T-helper 2 cell treated with Interferon-gamma antibody and Interleukin-4, amounts not matched to agents 100 ng/mL and 5 ng/mL, for 36 hours (primary cell): Measurements from ENCODE around the gene SLC25A26. TPM values are rescaled to one million over a fixed set of nuclear protein-coding genes. Genes with fewer than 3 reads are reported as not detected.

Experiments
- intact Hi-C: fragments of 100-400 bp; cut with micrococcal nuclease; formaldehyde crosslinking; loops from one replicate; pipeline ENCODE4 v1.15.1; 2023
- total RNA-seq: library from RNA; stranded (reverse); gene quantifications from 2 replicates; pipeline ENCODE4 v1.2.3, GENCODE V29; 2022

SLC25A26 gene
- total RNA-seq, result 11.1 and 11.7 TPM in 2 replicates

DNA sequence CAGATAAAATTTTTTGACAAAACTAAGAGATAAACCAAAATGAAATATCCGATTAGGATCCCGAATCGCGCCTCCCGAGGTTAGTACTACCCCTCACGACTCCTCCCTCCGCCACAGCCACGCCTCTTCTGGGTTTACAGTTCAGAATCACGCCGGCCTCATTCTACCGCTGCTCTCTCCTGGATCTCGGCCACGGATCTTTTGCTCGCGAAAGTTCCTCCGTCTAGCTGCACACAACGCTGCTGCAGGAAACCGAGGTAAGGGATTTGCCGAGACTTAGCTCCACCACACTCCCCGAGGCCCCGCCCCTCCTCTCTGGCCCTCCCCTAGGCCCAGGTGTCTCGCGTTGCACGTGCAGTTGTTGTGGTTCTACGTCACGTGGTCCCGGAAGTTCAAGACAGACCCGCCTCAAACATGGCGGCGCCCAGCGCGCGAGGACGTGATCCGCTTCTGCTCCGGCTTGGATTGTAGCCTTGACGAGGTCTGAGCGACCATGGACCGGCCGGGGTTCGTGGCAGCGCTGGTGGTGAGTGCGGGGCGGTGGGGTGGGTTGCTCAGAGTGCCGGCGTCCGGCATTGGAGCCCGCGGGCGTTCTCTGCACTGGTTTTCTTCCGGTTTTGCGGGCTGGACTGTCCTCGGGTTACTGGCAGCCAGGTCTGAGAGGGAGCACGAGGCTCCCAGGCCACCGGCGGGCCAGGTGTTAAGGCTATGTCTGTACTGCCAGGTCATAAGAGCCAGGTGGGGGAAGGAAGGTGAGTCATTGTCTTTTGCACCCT, at the start of gene SLC25A26:
TSS of gene SLC25A26 (plus strand) at position 400 of the 776 bp plus-strand sequence. CDS start at position 494, 94 bp downstream.
- intact Hi-C loops, result loop anchor here (1.0 to 10.0 kb wide), 5 partner anchors 186 to 1435 kb away; partner anchors contain the start of genes KBTBD8, LRIG1 and MAGI1

DNA sequence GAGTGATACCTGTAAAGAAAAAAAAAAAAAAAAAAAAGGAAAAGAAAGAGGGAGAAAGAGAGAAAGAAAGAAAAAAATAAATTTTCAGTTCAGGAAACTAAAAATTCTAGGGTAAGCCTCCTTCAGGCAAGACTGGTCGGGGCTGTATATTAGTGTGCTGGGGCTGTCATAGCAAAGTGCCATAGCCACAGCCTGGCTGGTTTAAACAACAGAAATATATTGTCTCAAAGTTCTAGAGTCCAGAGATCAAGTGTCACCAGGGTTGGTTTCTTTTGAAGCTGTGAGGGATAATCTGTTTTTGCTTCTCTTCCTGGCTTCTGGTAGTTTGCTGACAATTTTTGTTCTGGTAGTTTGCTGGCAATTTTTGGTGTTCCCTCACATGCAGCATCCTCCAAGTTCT, 48.4 kb upstream of the SLC25A26 start:
- intact Hi-C loops, result no loop called here

GRCh38 chr3:66177026-66177425, 43.8 kb upstream of the SLC25A26 start:
- intact Hi-C loops, result no loop called here

DNA sequence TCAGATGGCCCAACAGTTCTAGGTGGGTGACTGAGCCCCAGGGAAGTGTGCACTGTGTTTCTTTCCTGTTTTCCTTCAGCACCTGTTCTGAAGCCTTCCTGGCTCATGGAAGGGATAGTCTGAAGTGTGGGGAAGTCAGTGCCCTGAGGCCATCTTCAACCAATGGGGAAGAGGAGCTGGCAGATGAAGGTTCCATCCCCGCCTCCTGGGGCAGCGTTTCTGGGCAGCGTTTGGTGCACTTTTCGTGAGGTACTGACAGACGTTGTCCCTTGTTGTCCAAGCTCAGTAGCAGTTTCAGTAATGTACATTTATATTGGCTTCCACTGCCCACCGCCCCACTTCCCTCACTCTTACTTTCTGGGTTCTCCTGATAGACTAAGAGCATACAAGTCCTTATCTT, 42.6 kb upstream of the SLC25A26 start:
- intact Hi-C loops, result no loop called here

DNA sequence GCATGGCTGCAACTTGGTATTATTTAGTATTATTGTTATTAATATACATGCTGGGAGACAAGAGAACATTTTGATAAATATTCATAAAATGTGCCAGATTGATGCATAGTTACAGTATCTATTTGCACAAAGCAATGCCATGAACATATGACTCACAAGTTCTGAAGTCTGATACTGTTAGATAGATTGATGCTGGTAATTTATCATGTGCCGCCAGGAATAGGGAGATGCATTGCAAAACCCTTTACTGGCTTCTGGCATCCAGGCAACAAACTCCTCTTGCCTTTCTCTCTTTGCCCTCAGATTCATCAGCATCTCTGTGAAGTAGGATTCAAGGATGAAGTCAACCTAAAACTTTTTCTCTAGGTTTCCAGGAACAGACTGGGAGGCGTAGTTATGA, 41.0 kb upstream of the SLC25A26 start:
- intact Hi-C loops, result no loop called here

DNA sequence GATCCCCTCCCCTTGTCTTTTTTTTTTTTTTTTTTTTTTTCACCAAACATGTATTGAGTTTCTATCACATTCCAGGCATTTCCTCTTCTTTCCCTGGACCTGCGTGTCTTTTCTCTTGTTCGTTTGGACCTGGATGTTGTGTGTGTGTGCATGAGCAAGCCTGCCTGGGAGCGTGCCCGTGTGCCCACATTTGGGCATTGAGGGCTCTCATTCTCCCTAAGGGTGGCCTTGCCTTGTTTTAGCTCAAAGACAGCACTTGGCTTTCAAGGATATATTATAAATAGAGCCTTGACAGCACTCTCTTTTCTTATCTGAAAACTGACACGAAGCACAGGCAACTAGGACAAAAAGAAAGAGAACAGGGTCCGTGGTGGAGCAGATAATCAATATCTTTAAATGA, 39.0 kb upstream of the SLC25A26 start:
- intact Hi-C loops, result no loop called here

GRCh38 chr3:66182246-66182645, 38.6 kb upstream of the SLC25A26 start:
- intact Hi-C loops, result no loop called here

DNA sequence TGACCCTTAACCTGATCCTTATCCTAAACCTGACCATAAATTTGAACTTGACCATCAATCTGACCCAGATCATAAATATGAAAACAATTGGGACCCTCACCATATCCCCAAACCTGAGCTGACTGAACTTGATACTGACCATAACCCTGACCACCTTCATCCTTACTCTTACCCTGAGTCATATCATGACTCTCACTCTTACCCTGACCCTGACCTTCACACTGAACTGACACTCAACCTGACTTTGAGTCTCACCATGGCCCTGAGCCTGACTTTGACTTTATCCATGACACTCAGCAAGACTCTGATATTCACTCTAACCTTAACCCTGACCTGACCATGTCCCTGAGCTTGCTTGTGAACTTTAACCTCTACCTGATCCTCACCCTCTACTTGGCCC, 34.3 kb upstream of the SLC25A26 start:
- intact Hi-C loops, result no loop called here

DNA sequence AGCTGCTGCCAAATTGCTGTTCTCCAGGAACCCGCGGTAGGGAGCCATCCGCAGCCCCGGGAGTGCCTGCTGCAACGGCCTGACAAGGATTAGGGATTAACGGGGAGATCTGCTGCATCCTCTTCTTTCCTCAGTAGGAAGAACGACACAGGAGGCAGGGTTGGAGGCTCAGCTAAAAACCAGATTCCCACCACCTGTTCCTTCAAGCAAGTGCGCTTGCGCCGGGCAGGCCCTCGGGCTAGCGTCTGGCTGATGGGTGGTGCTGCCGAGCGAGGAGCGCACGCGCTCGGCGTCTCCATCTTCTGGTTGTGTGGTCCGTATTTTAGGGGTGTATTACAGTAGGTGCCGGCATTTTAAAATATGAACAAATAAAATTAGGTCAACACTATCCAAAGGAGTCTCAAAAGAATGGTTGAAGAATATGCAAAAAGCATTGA, 25.4 kb upstream of the SLC25A26 start:
- intact Hi-C loops, result no loop called here

- intact Hi-C loops, result no loop called here
Measured at GRCh38 chr3:66196633-66197032, 24.2 kb upstream of the SLC25A26 start.

- intact Hi-C loops, result no loop called here
Measured at GRCh38 chr3:66198437-66199088, 22.2 kb upstream of the SLC25A26 start.

GRCh38 chr3:66199089-66199473, 21.7 kb upstream of the SLC25A26 start:
- intact Hi-C loops, result no loop called here

- intact Hi-C loops, result no loop called here
Measured at GRCh38 chr3:66200147-66200546, 20.7 kb upstream of the SLC25A26 start.

- intact Hi-C loops, result no loop called here
Measured at GRCh38 chr3:66200786-66201185, 20.0 kb upstream of the SLC25A26 start.

- intact Hi-C loops, result no loop called here
Measured at GRCh38 chr3:66203275-66203674, 17.5 kb upstream of the SLC25A26 start.

DNA sequence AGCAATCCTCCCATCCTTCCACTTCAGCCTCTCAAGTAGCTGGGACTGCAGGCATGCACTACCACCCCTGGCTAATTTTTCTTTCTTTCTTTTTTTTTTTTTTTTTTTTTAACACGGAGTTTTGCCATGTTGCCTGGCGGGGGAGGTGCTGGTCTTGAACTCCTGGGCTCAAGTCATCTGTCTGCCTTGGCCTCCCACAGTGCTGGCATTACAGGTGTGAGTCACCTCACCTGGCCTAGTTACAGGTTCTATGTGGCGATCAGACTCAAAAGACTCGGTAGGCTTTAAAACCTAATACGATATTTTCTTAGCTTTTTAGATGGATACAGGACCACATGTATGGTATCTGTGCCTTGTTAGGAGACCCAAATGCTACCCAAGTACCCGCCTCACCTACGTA, 14.0 kb upstream of the SLC25A26 start:
- intact Hi-C loops, result no loop called here

DNA sequence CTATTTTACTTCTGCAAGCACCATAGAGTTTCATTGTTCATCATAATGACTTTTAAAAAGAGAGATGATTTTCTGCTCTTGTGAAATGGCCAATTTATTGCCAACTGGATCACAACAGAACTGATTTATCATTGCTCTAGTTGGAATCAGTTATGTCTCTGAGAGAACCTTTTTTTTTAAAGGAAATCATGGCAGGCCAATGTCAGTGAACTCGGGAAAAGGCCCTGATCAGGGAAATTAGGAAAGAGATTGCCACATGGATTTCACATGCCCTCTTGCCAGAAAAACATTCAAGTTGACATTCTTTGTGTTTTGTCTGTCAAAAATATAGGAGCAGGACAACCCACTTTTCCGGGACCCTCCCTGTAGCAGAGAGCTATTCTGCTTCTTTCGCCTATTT, 12.6 kb upstream of the SLC25A26 start:
- intact Hi-C loops, result no loop called here

DNA sequence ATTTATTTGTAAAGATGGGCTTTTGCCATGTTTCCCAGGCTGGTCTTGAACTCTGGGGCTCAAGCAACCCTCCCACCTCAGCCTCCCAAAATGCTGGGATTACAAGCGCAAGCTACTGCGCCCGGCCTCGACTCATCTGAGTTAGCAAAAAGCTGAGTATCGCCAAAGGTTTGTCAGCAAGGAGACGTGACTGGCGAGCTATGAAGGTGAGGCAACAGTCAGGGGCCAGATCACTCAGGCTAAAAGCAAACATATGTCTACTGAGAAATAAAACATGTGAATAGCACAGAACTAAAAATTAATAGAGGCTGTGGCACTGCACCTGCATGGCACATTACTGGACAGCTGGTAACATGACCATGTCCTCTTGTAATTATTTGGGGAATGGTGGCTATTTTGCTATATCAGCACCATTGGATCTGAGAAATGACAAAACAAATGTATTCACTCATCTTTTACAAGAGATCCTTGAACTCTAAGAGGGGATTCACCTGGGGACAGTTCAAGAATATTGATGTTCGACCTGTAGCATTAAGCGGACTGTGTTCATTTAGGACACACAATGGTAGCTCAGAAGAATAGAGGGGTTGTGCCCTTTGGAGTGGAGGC, 10.0 kb upstream of the SLC25A26 start:
- intact Hi-C loops, result no loop called here

GRCh38 chr3:66211779-66212178, 9.0 kb upstream of the SLC25A26 start:
- intact Hi-C loops, result no loop called here

- intact Hi-C loops, result no loop called here
Measured at GRCh38 chr3:66215106-66215505, 5.7 kb upstream of the SLC25A26 start.

GRCh38 chr3:66220066-66220465, 735 bp upstream of the SLC25A26 start:
- intact Hi-C loops, result loop anchor here (1.0 to 10.0 kb wide), 5 partner anchors 185 to 1435 kb away; partner anchors contain the start of genes KBTBD8, LRIG1 and MAGI1

DNA sequence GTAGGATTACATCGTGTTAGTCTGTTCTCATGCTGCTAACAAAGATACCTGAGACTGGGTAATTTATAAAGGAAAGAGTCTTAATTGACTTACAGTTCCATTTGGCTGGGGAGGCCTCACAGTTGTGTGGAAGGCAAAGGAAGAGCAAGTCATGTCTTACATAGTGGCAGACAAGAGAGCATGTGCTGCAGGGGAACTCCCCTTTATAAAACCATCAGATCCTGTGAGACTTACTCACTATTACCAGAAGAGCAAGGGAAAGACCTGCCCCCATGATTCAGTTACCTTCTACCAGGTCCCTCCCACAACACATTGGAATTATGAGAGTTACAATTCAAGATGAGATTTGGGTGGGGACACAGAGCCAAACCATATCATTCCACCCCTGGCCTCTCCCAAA, 3.4 kb downstream of the SLC25A26 start:
- intact Hi-C loops, result loop anchor here (10.0 kb wide), 1 partner anchor 189 kb away; the partner anchor contains the start of gene MAGI1
